ENCODE measurements around the gene EIF1. TPM values are rescaled to one million over a fixed set of nuclear protein-coding genes. Genes with fewer than 3 reads are reported as not detected.

Gene EIF1
- total and polyA plus RNA-seq, 2 donors (not counting 3 experiments of a cell fraction or from before 2014, with no cell fraction given) = 168 to 814 TPM

DNA sequence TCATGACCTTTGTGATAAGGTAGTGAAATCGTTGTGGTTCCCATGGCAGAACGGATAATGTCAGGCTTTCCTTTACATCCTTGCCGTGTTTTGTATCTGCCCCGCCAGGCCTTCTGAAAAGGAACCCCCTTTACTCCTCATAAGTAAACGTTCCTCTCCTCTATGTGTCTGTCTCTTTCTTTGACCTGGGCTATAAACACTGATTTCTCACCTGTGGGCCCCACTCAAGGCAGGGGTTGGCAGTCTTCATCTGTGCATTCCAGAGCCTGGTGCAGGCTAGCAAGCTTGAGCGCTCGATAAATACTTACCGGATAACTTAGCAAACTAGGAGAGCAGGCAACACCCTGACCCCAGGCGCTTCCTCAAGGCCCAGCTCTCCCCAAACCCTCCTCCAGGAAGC is 53.0 kb downstream of the EIF1 start:
- DNase-seq (ENCODE audit: low read depth, low spot score) (no peak), FAIRE-seq (no peak)
- Histone ChIP-seq H3K9me3 (replicated peaks; ENCODE audit: control insufficient read depth, insufficient read depth, low read length) (no peaks in the 10 kb centered on the region), H3K4me1 (ENCODE audit: control insufficient read depth, extremely low read depth, insufficient read depth, low read length) (no peaks in the 10 kb centered on the region), H3K4me2 (ENCODE audit: insufficient read depth, low read length) (no peak overlapping the region), H3K9ac (replicated peaks; ENCODE audit: extremely low read depth, insufficient read depth, low read length) (no peak overlapping the region), H3K27me3 (ENCODE audit: control insufficient read depth in 2 of 2, insufficient read depth in 2 of 2, low read length in 2 of 2) (peaks cover 2 to 5% of the 10 kb centered on the region in 2 experiments), H3K79me2 (ENCODE audit: control insufficient read depth, insufficient read depth, low read length) (no peaks in the 10 kb centered on the region), H2AFZ (ENCODE audit: low read depth, low read length) (no peak overlapping the region), H4K20me1 (replicated peaks; ENCODE audit: control insufficient read depth, extremely low read depth, insufficient read depth, low read length) (no peaks in the 10 kb centered on the region), H3K4me3 (replicated peaks in 1 of 3; ENCODE audit: insufficient read depth in 1 of 3, low read depth in 1 of 3, low read length in 3 of 3) (no peak overlapping the region), H3K9me1 (replicated peaks; ENCODE audit: control insufficient read depth, extremely low read depth, insufficient read depth, low read length) (no peaks in the 10 kb centered on the region), H3K27ac (ENCODE audit: insufficient read depth, low read depth, low read length) (no peak overlapping the region), H3K36me3 (ENCODE audit: control insufficient read depth in 2 of 2, extremely low read depth in 1 of 2, insufficient read depth in 2 of 2, low read length in 2 of 2) (no peaks in the 10 kb centered on the region)
- TF ChIP-seq, protein P1, sequence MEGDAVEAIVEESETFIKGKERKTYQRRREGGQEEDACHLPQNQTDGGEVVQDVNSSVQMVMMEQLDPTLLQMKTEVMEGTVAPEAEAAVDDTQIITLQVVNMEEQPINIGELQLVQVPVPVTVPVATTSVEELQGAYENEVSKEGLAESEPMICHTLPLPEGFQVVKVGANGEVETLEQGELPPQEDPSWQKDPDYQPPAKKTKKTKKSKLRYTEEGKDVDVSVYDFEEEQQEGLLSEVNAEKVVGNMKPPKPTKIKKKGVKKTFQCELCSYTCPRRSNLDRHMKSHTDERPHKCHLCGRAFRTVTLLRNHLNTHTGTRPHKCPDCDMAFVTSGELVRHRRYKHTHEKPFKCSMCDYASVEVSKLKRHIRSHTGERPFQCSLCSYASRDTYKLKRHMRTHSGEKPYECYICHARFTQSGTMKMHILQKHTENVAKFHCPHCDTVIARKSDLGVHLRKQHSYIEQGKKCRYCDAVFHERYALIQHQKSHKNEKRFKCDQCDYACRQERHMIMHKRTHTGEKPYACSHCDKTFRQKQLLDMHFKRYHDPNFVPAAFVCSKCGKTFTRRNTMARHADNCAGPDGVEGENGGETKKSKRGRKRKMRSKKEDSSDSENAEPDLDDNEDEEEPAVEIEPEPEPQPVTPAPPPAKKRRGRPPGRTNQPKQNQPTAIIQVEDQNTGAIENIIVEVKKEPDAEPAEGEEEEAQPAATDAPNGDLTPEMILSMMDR (IDR thresholded peaks at IDR 0.05; ENCODE audit: extremely low read depth in 1 of 2, insufficient read depth in 1 of 2, low read depth in 1 of 2, low read length in 2 of 2) = no peak
- TF ChIP-seq EZH2 (IDR thresholded peaks at IDR 0.05; ENCODE audit: borderline replicate concordance, low read depth, low read length, severe bottlenecking) (no peak), POLR2A (IDR thresholded peaks at IDR 0.05; ENCODE audit: low read depth, low read length) (no peak), GATA2 (IDR thresholded peaks at IDR 0.05; ENCODE audit: insufficient read depth, insufficient read length, low read depth, low read length) (no peak), FOS (IDR thresholded peaks at IDR 0.05; ENCODE audit: borderline replicate concordance, insufficient read depth, low read length) (no peak), JUN (IDR thresholded peaks at IDR 0.05; ENCODE audit: borderline replicate concordance, insufficient read depth, insufficient read length, low read depth) (no peak), POLR2AphosphoS5 (IDR thresholded peaks at IDR 0.05; ENCODE audit: insufficient read depth, low read depth, low read length) (no peak), MYC (IDR thresholded peaks at IDR 0.05; ENCODE audit: low read depth, low read length) (no peak)
- TF ChIP-seq, protein P2, sequence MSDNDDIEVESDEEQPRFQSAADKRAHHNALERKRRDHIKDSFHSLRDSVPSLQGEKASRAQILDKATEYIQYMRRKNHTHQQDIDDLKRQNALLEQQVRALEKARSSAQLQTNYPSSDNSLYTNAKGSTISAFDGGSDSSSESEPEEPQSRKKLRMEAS (IDR thresholded peaks at IDR 0.05; ENCODE audit: insufficient read depth, insufficient read length) = no peak
- BruUV-seq (replicated peaks) = no TSS peak
- ChIA-PET CTCF (interaction anchor here (1.8 to 2.8 kb wide), 4 partner anchors 35 to 70 kb away, joined by 5 to 13 read pairs (median 11); partner anchors contain the start of genes JUP and P3H4), POLR2A (no interaction called here)
- dilution Hi-C loops (cut with MboI; ENCODE audit: extremely low pct_ligation_motif_present, low sequenced_read_pairs) (loop anchor here (10.0 kb wide), 1 partner anchor 63 kb away; no protein-coding TSS in a partner anchor), intact Hi-C loops (cut with micrococcal nuclease) (no loop called here)

Small RNAs within 50 kb of the gene (small RNA-seq; reads per million reads assigned to genes)
- gene RN7SL399P (ENCODE audit: insufficient read depth, insufficient read length, low read depth, low replicate concordance) = not detected
- not detected for gene RNA5SP442 (ENCODE audit: insufficient read depth, insufficient read length, low read depth, low replicate concordance)

Other genes starting within 250 kb of the EIF1 start
- gene KRT38, start 247.9 kb upstream of the EIF1 start, total RNA-seq = not detected in 2 replicates
- not detected in 2 replicates for gene KRT38, start 247.9 kb upstream of the EIF1 start, polyA plus RNA-seq
- not detected in 2 replicates for gene KRT32, start 221.5 kb upstream of the EIF1 start, total RNA-seq
- gene KRT32, start 221.5 kb upstream of the EIF1 start, polyA plus RNA-seq = not detected in 2 replicates
- gene KRT35, start 207.7 kb upstream of the EIF1 start, total RNA-seq = not detected in 2 replicates
- 0.08 TPM in 1 of 2 replicates, not detected in the other for gene KRT35, start 207.7 kb upstream of the EIF1 start, polyA plus RNA-seq
- not detected in 2 replicates for gene KRT36, start 199.0 kb upstream of the EIF1 start, total RNA-seq
- 0.04 and 0.11 TPM in 2 replicates for gene KRT36, start 199.0 kb upstream of the EIF1 start, polyA plus RNA-seq
- gene KRT13, start 183.3 kb upstream of the EIF1 start, total RNA-seq = not detected in 2 replicates
- not detected in 2 replicates for gene KRT13, start 183.3 kb upstream of the EIF1 start, polyA plus RNA-seq
- gene KRT15, start 170.0 kb upstream of the EIF1 start, total RNA-seq = 2.8 TPM in 2 replicates
- 0.68 and 0.83 TPM in 2 replicates for gene KRT15, start 170.0 kb upstream of the EIF1 start, polyA plus RNA-seq
- 14.9 and 23.3 TPM in 2 replicates for gene KRT19, start 160.6 kb upstream of the EIF1 start, total RNA-seq
- gene KRT19, start 160.6 kb upstream of the EIF1 start, polyA plus RNA-seq = 12.9 and 20.1 TPM in 2 replicates
- not detected in 2 replicates for gene KRT9, start 116.8 kb upstream of the EIF1 start, total RNA-seq
- gene KRT9, start 116.8 kb upstream of the EIF1 start, polyA plus RNA-seq = not detected in 2 replicates
- gene KRT14, start 102.0 kb upstream of the EIF1 start, total RNA-seq = 0.18 and 0.66 TPM in 2 replicates
- 0.11 and 0.12 TPM in 2 replicates for gene KRT14, start 102.0 kb upstream of the EIF1 start, polyA plus RNA-seq
- not detected in 2 replicates for gene KRT16, start 76.1 kb upstream of the EIF1 start, total RNA-seq
- gene KRT16, start 76.1 kb upstream of the EIF1 start, polyA plus RNA-seq = not detected in 2 replicates
- gene KRT17, start 64.3 kb upstream of the EIF1 start, total RNA-seq = 0.55 and 1.6 TPM in 2 replicates
- 0.83 and 0.96 TPM in 2 replicates for gene KRT17, start 64.3 kb upstream of the EIF1 start, polyA plus RNA-seq
- not detected in 2 replicates for gene GAST, start 23.4 kb downstream of the EIF1 start, total RNA-seq
- not detected in 2 replicates for gene GAST, start 23.4 kb downstream of the EIF1 start, polyA plus RNA-seq
- gene HAP1, start 45.8 kb downstream of the EIF1 start, total RNA-seq = 0.23 and 0.24 TPM in 2 replicates
- 0.07 and 0.11 TPM in 2 replicates for gene HAP1, start 45.8 kb downstream of the EIF1 start, polyA plus RNA-seq
- gene JUP, start 97.8 kb downstream of the EIF1 start, total RNA-seq = 170 and 171 TPM in 2 replicates
- gene JUP, start 97.8 kb downstream of the EIF1 start, polyA plus RNA-seq = 98.0 and 100 TPM in 2 replicates
- gene P3H4, start 123.1 kb downstream of the EIF1 start, total RNA-seq = 37.1 and 39.2 TPM in 2 replicates
- gene P3H4, start 123.1 kb downstream of the EIF1 start, polyA plus RNA-seq = 57.3 and 58.3 TPM in 2 replicates
- gene FKBP10, start 124.1 kb downstream of the EIF1 start, total RNA-seq = 163 and 168 TPM in 2 replicates
- 377 and 431 TPM in 2 replicates for gene FKBP10, start 124.1 kb downstream of the EIF1 start, polyA plus RNA-seq
- 57.4 and 67.3 TPM in 2 replicates for gene NT5C3B, start 147.3 kb downstream of the EIF1 start, total RNA-seq
- 75.5 and 92.5 TPM in 2 replicates for gene NT5C3B, start 147.3 kb downstream of the EIF1 start, polyA plus RNA-seq
- not detected in 2 replicates for gene KLHL10, start 148.9 kb downstream of the EIF1 start, total RNA-seq
- gene KLHL10, start 148.9 kb downstream of the EIF1 start, polyA plus RNA-seq = 0.10 TPM in 1 of 2 replicates, not detected in the other
- 11.0 and 12.6 TPM in 2 replicates for gene KLHL11, start 176.5 kb downstream of the EIF1 start, total RNA-seq
- 2.9 and 3.1 TPM in 2 replicates for gene KLHL11, start 176.5 kb downstream of the EIF1 start, polyA plus RNA-seq
- 324 and 329 TPM in 2 replicates for gene ACLY, start 230.1 kb downstream of the EIF1 start, total RNA-seq
- gene ACLY, start 230.1 kb downstream of the EIF1 start, polyA plus RNA-seq = 174 and 176 TPM in 2 replicates
- gene ODAD4, start 241.7 kb downstream of the EIF1 start, total RNA-seq = 0.60 and 1.0 TPM in 2 replicates
- gene ODAD4, start 241.7 kb downstream of the EIF1 start, polyA plus RNA-seq = 0.19 TPM in 1 of 2 replicates, not detected in the other

Measured in endothelial cell of umbilical vein (primary cell).